IMR-90 (cell line): ENCODE measurements around the gene SARS2. TPM values are rescaled to one million over a fixed set of nuclear protein-coding genes. Genes with fewer than 3 reads are reported as not detected.
A peak's percentile ranks its signal among the peaks of the same experiment; 100 is the strongest.

Experiments
- ATAC-seq: fragments of 200-7000 bp; cut with Tn5 transposase; 2 replicates; pipeline ENCODE4 v1.9.1; 2020; ENCODE audit warnings: low read depth, mild to moderate bottlenecking, moderate library complexity
- BruUV-seq: library from RNA; stranded (reverse); fragments of 400-500 nt; replicated peaks from 2 replicates; lab custom pipeline; 2021; lab: Mats Ljungman, UMichigan
- CTCF ChIA-PET: fragments of 300-600 bp; formaldehyde crosslinking; extraction: SDS; loops from one replicate; lab custom pipeline; 2021; ENCODE audit warnings: antibody characterized with exemption; lab: Yijun Ruan, JAX
- POLR2A ChIA-PET: fragments of 300-600 bp; sonication (Branson Sonifier 250); formaldehyde crosslinking; loops from one replicate; lab custom pipeline; 2022; ENCODE audit warnings: antibody characterized with exemption; ENCODE audit not compliant: unreplicated experiment; lab: Charles Lee
- DNase-seq: peaks from one replicate; pipeline ENCODE4 v3.0.0; 2013
- H2AFZ ChIP-seq: replicated peaks from 2 replicates; pipeline ENCODE3; 2013; ENCODE audit warnings: low read length, mild to moderate bottlenecking; ENCODE audit not compliant: poor library complexity
- H2AK5ac ChIP-seq: 2 replicates; pipeline ENCODE4 v1.6.1; 2013; ENCODE audit warnings: low read depth, low read length, inconsistent platforms
- H2AK9ac ChIP-seq: replicated peaks from 2 replicates; pipeline ENCODE3; 2013; ENCODE audit warnings: mild to moderate bottlenecking, low read depth, low read length, moderate library complexity; ENCODE audit not compliant: poor library complexity
- H2BK120ac ChIP-seq: 2 replicates; pipeline ENCODE4 v1.6.1; 2013; ENCODE audit warnings: low read depth, low read length, inconsistent platforms
- H2BK15ac ChIP-seq: 3 replicates; pipeline ENCODE4 v1.6.1; 2013; ENCODE audit warnings: low read depth, low read length, inconsistent platforms
- H2BK20ac ChIP-seq: 2 replicates; pipeline ENCODE4 v1.6.1; 2013; ENCODE audit warnings: low read depth, mild to moderate bottlenecking, inconsistent platforms, low read length, moderate library complexity
- H2BK5ac ChIP-seq: 2 replicates; pipeline ENCODE4 v1.6.1; 2013; ENCODE audit warnings: mild to moderate bottlenecking, low read depth, low read length, inconsistent platforms; ENCODE audit not compliant: poor library complexity, severe bottlenecking
- H3K14ac ChIP-seq: replicated peaks from 2 replicates; pipeline ENCODE4 v1.6.1; 2013; ENCODE audit warnings: low read depth, low read length, inconsistent platforms
- H3K18ac ChIP-seq: 2 replicates; pipeline ENCODE4 v1.6.1; 2013; ENCODE audit warnings: low read depth, low read length, control low read depth
- H3K23ac ChIP-seq: 2 replicates; pipeline ENCODE4 v1.6.1; 2013; ENCODE audit warnings: low read depth, low read length, inconsistent platforms
- H3K27ac ChIP-seq: 2 replicates; pipeline ENCODE4 v1.5.1; 2013; ENCODE audit warnings: mild to moderate bottlenecking, control low read depth, low read length; ENCODE audit not compliant: insufficient read depth
- H3K27me3 ChIP-seq: 2 replicates; pipeline ENCODE4 v1.6.1; 2013; ENCODE audit warnings: low read length; ENCODE audit not compliant: control insufficient read depth, insufficient read depth
- H3K36me3 ChIP-seq: 2 replicates; pipeline ENCODE4 v1.6.1; 2013; ENCODE audit warnings: low read length, mixed read lengths; ENCODE audit not compliant: control insufficient read depth, insufficient read depth
- H3K4ac ChIP-seq: 2 replicates; pipeline ENCODE4 v1.6.1; 2013; ENCODE audit warnings: low read depth, low read length, inconsistent platforms
- H3K4me1 ChIP-seq: 2 replicates; pipeline ENCODE4 v1.6.1; 2013; ENCODE audit warnings: low read length, mixed read lengths; ENCODE audit not compliant: control insufficient read depth, insufficient read depth
- H3K4me2 ChIP-seq: 2 replicates; pipeline ENCODE4 v1.6.1; 2013; ENCODE audit warnings: low read depth, mild to moderate bottlenecking, control low read depth, low read length, moderate library complexity
- H3K4me3 ChIP-seq: 2 replicates; pipeline ENCODE4 v1.5.1; 2013; ENCODE audit warnings: low read depth, mild to moderate bottlenecking, control low read depth, low read length, moderate library complexity; ENCODE audit not compliant: insufficient read depth
- H3K56ac ChIP-seq: 2 replicates; pipeline ENCODE4 v1.6.1; 2013; ENCODE audit warnings: low read length, inconsistent platforms; ENCODE audit not compliant: insufficient read depth; ENCODE audit errors: extremely low read depth
- H3K79me1 ChIP-seq, 2 experiments: 2 replicates each; pipeline ENCODE4 v1.6.1; 2013; ENCODE audit warnings: low read length in 2 of 2, inconsistent platforms in 1 of 2, low read depth in 1 of 2
- H3K9ac ChIP-seq: 2 replicates; pipeline ENCODE4 v1.6.1; 2013; ENCODE audit warnings: low read depth, low read length, control low read depth
- H3K9me1 ChIP-seq: 2 replicates; pipeline ENCODE4 v1.6.1; 2013; ENCODE audit warnings: low read length, inconsistent platforms; ENCODE audit not compliant: insufficient read depth
- H3K9me3 ChIP-seq: 2 replicates; pipeline ENCODE4 v1.6.1; 2013; ENCODE audit warnings: low read length; ENCODE audit not compliant: control insufficient read depth, insufficient read depth
- H4K20me1 ChIP-seq: 2 replicates; pipeline ENCODE4 v1.6.1; 2013; ENCODE audit warnings: low read length, inconsistent platforms; ENCODE audit not compliant: insufficient read depth
- H4K5ac ChIP-seq: 2 replicates; pipeline ENCODE4 v1.6.1; 2013; ENCODE audit warnings: mild to moderate bottlenecking, low read depth, low read length, control low read depth
- H4K8ac ChIP-seq, 2 experiments: 2 replicates each; pipeline ENCODE4 v1.6.1; 2013; ENCODE audit warnings: low read depth in 2 of 2, low read length in 2 of 2, control low read depth in 1 of 2, inconsistent platforms in 1 of 2
- H4K91ac ChIP-seq: 2 replicates; pipeline ENCODE4 v1.6.1; 2013; ENCODE audit warnings: low read depth, low read length, inconsistent platforms; ENCODE audit not compliant: insufficient read depth
- CEBPB ChIP-seq: IDR thresholded peaks from 2 replicates; pipeline ENCODE4 v1.6.1; 2012; ENCODE audit warnings: low read depth, low read length, improper control_type of control experiment
- RAD21 ChIP-seq: IDR thresholded peaks from 2 replicates; pipeline ENCODE4 v1.6.1; 2012; ENCODE audit warnings: low read length, improper control_type of control experiment
- WGBS, 2 experiments: methylation state at CpG; one replicate each; pipeline versions ENCODE4 v1.1.5 to v1.1.7; 2013; ENCODE audit warnings: missing lambda C conversion rate in 2 of 2; ENCODE audit not compliant: insufficient read length in 1 of 2; ENCODE audit errors: extremely low coverage in 2 of 2; 5-methylcytosine and 5-hydroxymethylcytosine counted together
- dilution Hi-C: fragments of 300-500 bp; cut with HindIII; formaldehyde crosslinking; loops from one replicate; pipeline ENCODE4 v1.14.3; 2018; ENCODE audit warnings: low sequenced_read_pairs; ENCODE audit not compliant: unreplicated experiment
- in situ Hi-C: fragments of 300-500 bp; cut with MboI; formaldehyde crosslinking; loops from 3 replicates; pipeline ENCODE4 v1.14.3; 2019; ENCODE audit warnings: low sequenced_read_pairs, inconsistent platforms, mixed read lengths
- intact Hi-C: fragments of 100-400 bp; cut with micrococcal nuclease; formaldehyde crosslinking; loops from 2 replicates; pipeline ENCODE4 v1.10.0; 2022
- polyA plus RNA-seq, 3 experiments: library from polyadenylated mRNA; depleted of rRNA; stranded (reverse); fragments of >200 nt; gene quantifications; 2 replicates each; pipeline ENCODE4 v1.2.3, GENCODE V29; 2012; ENCODE audit warnings: low replicate concordance in 1 of 3
- total RNA-seq: library from RNA; depleted of rRNA; stranded (reverse); fragments of >200 nt; gene quantifications from 2 replicates; pipeline ENCODE4 v1.2.3, GENCODE V29; 2012
- TF ChIP-seq, protein P1 (sequence below): conservative IDR thresholded peaks from 2 replicates; pipeline ENCODE4 v1.5.1; 2012; ENCODE audit warnings: mild to moderate bottlenecking, low read depth, low read length, improper control_type of control experiment

The SARS2 gene
- total and polyA plus RNA-seq, 2 of the 4 experiments (the other 2 are of a cell fraction) = 10.8 to 33.4 TPM

- no peaks in the 10 kb centered on the region for H3K27me3 ChIP-seq
- intact Hi-C loops = no loop called here
- H3K4me1 ChIP-seq = no peaks in the 10 kb centered on the region
- peak overlapping the region; percentile 85 for H2BK5ac ChIP-seq
- H2BK15ac ChIP-seq = no peak overlapping the region
- H3K9ac ChIP-seq = no peak overlapping the region
- WGBS, 2 experiments = 50% methylated on average over 1 of the region's 14 CpGs; no CpG with 5 or more reads in 1 of the 2 experiments
- no peak overlapping the region for H3K4me2 ChIP-seq
- H4K8ac ChIP-seq = no peak overlapping the region
- no peak overlapping the region for H2BK20ac ChIP-seq
- no peak overlapping the region for H3K4ac ChIP-seq
- ChIA-PET CTCF (interaction anchor here (1.8 kb wide), 1 partner anchor 10 kb away, joined by 5 read pairs; the partner anchor contains the start of genes MRPS12 and SARS2), POLR2A (no interaction called here)
- no peak overlapping the region for H2BK120ac ChIP-seq
- no peak overlapping the region for H4K5ac ChIP-seq
- H3K4me3 ChIP-seq = no peak overlapping the region
- BruUV-seq = no TSS peak
- no peak overlapping the region for H4K91ac ChIP-seq
- DNase-seq = no peak
- H2AK5ac ChIP-seq = no peak overlapping the region
- H3K9me1 ChIP-seq = no peaks in the 10 kb centered on the region
- ATAC-seq = no peak
- H3K23ac ChIP-seq = no peak overlapping the region
- no peak overlapping the region for H3K14ac ChIP-seq
- no peak overlapping the region for H3K27ac ChIP-seq
- no peaks in the 10 kb centered on the region for H3K9me3 ChIP-seq
- no peak overlapping the region for H2AFZ ChIP-seq
- H3K18ac ChIP-seq = no peak overlapping the region
- H4K20me1 ChIP-seq = no peaks in the 10 kb centered on the region; the same call in 1 of the 2 replicates
- peaks cover 20% of the 10 kb centered on the region for H3K36me3 ChIP-seq
- H3K79me1 ChIP-seq = no peaks in the 10 kb centered on the region
- dilution Hi-C loops = no loop called here
- in situ Hi-C loops = loop anchor here (10.0 to 25.0 kb wide), 2 partner anchors 184 to 296 kb away; partner anchors contain the start of gene CAPN12
- TF ChIP-seq CEBPB (no peak), RAD21 (no peak)
- TF ChIP-seq, protein P1, sequence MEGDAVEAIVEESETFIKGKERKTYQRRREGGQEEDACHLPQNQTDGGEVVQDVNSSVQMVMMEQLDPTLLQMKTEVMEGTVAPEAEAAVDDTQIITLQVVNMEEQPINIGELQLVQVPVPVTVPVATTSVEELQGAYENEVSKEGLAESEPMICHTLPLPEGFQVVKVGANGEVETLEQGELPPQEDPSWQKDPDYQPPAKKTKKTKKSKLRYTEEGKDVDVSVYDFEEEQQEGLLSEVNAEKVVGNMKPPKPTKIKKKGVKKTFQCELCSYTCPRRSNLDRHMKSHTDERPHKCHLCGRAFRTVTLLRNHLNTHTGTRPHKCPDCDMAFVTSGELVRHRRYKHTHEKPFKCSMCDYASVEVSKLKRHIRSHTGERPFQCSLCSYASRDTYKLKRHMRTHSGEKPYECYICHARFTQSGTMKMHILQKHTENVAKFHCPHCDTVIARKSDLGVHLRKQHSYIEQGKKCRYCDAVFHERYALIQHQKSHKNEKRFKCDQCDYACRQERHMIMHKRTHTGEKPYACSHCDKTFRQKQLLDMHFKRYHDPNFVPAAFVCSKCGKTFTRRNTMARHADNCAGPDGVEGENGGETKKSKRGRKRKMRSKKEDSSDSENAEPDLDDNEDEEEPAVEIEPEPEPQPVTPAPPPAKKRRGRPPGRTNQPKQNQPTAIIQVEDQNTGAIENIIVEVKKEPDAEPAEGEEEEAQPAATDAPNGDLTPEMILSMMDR = no peak
- H3K56ac ChIP-seq = no peak overlapping the region
- H2AK9ac ChIP-seq = no peak overlapping the region
Observed at GRCh38 chr19:38920602-38921419, 9.8 kb downstream of the SARS2 start.
